Body of pancreas (tissue), 4 donors: Measurements from ENCODE around the gene DMKN.

Experiments used
- POLR2A ChIP-seq, 3 donors: fragments of 450-650 bp; IDR thresholded peaks; one replicate each; pipeline ENCODE4 v1.6.1; 2016; ENCODE audit warnings: antibody characterized with exemption in 3 of 3, mild to moderate bottlenecking in 2 of 3
- TF ChIP-seq, protein P1 (sequence below), 7 experiments: fragments of 450-650 bp in 4 of 7; fragments of 200-600 bp in 3 of 7; sonication (generic) in 3 of 7; IDR thresholded peaks; one replicate each; pipeline ENCODE4 v1.5.1; 2016 to 2019; ENCODE audit warnings: antibody characterized with exemption in 7 of 7

DNA sequence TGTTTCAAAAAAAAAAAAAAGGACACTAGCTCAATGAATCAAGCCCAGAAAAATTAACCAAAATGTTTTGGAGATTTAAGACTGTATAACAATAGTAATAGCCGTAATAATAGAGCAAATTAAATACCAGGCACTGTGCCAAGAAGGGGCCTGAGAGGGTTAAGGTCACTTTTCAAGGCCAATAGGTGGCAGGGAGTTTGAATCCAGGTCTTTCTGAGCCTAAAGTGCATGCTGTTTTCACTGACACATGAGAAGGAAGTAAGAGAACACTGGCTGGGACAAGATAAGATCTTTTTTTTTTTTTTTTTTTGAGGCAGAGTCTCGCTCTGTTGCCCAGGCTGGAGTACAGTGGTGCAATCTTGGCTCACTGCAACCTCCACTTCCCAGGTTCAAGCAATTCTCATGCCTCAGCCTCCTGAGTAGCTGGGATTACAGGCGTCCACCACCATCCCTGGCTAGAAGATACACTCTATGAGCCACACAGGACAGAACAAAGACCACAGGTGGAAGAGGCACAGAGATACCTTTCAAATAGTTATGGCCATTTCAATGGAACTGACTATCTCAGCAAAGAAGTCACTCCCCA lies 57.7 kb downstream of the DMKN start:
- TF ChIP-seq POLR2A (IDR thresholded peaks at IDR 0.05), result no peak
- TF ChIP-seq, protein P1, sequence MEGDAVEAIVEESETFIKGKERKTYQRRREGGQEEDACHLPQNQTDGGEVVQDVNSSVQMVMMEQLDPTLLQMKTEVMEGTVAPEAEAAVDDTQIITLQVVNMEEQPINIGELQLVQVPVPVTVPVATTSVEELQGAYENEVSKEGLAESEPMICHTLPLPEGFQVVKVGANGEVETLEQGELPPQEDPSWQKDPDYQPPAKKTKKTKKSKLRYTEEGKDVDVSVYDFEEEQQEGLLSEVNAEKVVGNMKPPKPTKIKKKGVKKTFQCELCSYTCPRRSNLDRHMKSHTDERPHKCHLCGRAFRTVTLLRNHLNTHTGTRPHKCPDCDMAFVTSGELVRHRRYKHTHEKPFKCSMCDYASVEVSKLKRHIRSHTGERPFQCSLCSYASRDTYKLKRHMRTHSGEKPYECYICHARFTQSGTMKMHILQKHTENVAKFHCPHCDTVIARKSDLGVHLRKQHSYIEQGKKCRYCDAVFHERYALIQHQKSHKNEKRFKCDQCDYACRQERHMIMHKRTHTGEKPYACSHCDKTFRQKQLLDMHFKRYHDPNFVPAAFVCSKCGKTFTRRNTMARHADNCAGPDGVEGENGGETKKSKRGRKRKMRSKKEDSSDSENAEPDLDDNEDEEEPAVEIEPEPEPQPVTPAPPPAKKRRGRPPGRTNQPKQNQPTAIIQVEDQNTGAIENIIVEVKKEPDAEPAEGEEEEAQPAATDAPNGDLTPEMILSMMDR (IDR thresholded peaks at IDR 0.05), result no peak
